GM10266 (cell line): ENCODE measurements around the gene RSAD2.
"Not testable (repeated sequence)": the region's sequence is repeated elsewhere in the genome, so short reads cannot be mapped to it uniquely, and the experiment has no call there.

Experiments used
- DNase-seq: peaks from one replicate; pipeline ENCODE4 v3.0.0; 2012; ENCODE audit errors: extremely low spot score
- CTCF ChIP-seq: IDR thresholded peaks from 2 replicates; pipeline ENCODE4 v1.5.1; 2012; ENCODE audit warnings: mild to moderate bottlenecking, low read depth; ENCODE audit not compliant: control insufficient read depth, insufficient read depth; ENCODE audit errors: missing control alignments

The RSAD2 gene

GRCh38 chr2:6852195-6852594 is 25.4 kb upstream of the RSAD2 start:
- TF ChIP-seq CTCF: no peak
- DNase-seq: no peak

DNA sequence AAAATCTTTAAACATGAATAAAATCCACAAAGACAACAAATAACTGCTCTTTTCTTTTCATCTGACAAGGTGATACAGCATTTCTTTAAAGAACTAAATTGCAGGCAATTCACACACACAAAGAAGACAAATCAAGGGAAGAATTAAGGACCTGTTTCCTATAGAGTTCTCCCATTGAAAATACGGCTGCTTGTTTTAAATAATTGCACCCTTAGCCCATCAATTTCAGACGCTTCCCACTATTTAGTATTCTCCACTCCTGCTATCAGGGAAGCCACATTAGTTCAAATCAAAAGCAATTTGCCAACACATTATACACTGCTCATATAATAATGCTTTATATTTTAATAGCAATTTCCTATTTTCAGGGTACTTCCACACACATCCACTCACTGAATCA is 23.2 kb upstream of the RSAD2 start:
- no peak for DNase-seq
- TF ChIP-seq CTCF: no peak

GRCh38 chr2:6855860-6856547 is 21.6 kb upstream of the RSAD2 start:
- DNase-seq: no peak
- no peak for TF ChIP-seq CTCF

- DNase-seq: no peak
- TF ChIP-seq CTCF: no peak
Measured at GRCh38 chr2:6856548-6856920, 21.0 kb upstream of the RSAD2 start.

- not testable (repeated sequence) for DNase-seq
Measured at GRCh38 chr2:6858466-6859027, 19.0 kb upstream of the RSAD2 start.

DNA sequence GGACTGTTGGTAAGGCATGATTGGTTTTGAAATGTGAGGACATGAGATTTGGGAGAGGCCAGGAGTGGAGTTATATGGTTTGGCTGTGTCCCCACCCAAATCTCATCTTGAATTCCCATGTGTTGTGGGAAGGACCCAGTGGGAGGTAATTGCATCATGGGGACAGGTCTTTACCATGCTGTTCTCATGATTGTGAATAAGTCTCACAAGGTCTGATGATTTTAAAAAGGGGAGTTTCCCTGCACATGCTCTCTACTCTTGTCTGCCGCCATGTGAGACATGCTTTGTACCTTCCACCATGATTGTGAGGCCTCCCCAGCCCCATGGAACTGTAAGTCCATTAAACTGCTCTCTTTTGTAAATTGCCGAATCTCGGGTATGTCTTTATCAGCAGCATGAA is 17.3 kb upstream of the RSAD2 start:
- no peak for DNase-seq
- TF ChIP-seq CTCF: no peak

- DNase-seq: no peak
- TF ChIP-seq CTCF: no peak
Measured at GRCh38 chr2:6863792-6864191, 13.8 kb upstream of the RSAD2 start.
